Right atrium auricular region (tissue), 2 donors: Measurements from ENCODE around the gene HMGB2. TPM values are rescaled to one million over a fixed set of nuclear protein-coding genes. Genes with fewer than 3 reads are reported as not detected.

Source experiments
- DNase-seq: peaks from one replicate; pipeline ENCODE4 v3.0.0-alpha.2; 2019; ENCODE audit warnings: low spot score
- H3K27ac ChIP-seq, 2 donors: fragments of 200-600 bp; sonication (generic); 1 replicate in 1 of 2; 2 replicates in 1 of 2; pipeline ENCODE4 v1.5.1; 2016 to 2019
- H3K27me3 ChIP-seq, 2 donors: fragments of 200-600 bp; sonication (generic); one replicate each; pipeline versions ENCODE4 v1.5.1 to v1.6.0; 2017 to 2019
- H3K36me3 ChIP-seq: fragments of 200-600 bp; sonication (generic); one replicate; pipeline ENCODE4 v1.5.1; 2016
- H3K4me1 ChIP-seq, 2 donors: fragments of 200-600 bp; sonication (generic); one replicate each; pipeline versions ENCODE4 v1.5.1 to v1.6.0; 2017 to 2019
- H3K4me3 ChIP-seq, 2 donors: fragments of 200-600 bp; sonication (generic); 1 replicate in 1 of 2; 2 replicates in 1 of 2; pipeline ENCODE4 v1.5.1; 2017 to 2019; ENCODE audit warnings: mild to moderate bottlenecking in 1 of 2, moderate library complexity in 1 of 2
- H3K9me3 ChIP-seq, 2 donors: fragments of 200-600 bp; sonication (generic); one replicate each; pipeline ENCODE4 v1.5.1; 2019
- total RNA-seq, 2 donors: library from RNA; depleted of rRNA; stranded (reverse); fragments of >200 nt; gene quantifications; one replicate each; pipeline ENCODE4 v1.1.0, GENCODE V29; 2016
- TF ChIP-seq, protein P1 (sequence below), 2 donors: fragments of 200-600 bp; sonication (generic); IDR thresholded peaks; one replicate each; pipeline ENCODE4 v1.5.1; 2019; ENCODE audit warnings: antibody characterized with exemption in 2 of 2

Gene HMGB2
- total RNA-seq, 2 donors from 2014 or later: 34.4 to 41.7 TPM

DNA sequence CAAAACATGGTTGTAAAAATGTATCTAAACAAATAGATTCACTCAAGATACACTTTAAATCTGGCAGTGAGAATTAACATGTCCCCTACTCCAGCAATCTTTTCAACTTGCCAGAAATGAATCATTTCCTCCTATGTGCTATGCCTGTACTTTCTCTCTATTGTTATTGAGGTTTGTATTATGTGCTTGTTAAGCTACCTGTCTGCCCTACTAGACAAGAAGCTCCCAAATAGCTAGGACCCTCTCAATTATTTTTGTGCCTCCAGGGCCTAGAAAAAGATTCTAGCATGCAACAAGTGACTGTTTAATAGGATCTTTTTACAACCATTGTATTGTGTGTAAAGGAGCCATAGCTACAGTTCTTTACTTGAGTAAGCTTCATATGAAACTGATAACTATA lies 33.1 kb upstream of the HMGB2 start:
- Histone ChIP-seq H3K27ac (peak overlapping the region in 1 of 2 donors; percentile 51), H3K9me3 (no peaks in the 10 kb centered on the region), H3K36me3 (no peaks in the 10 kb centered on the region), H3K4me1 (peaks cover 0 to 14% of the 10 kb centered on the region in 2 donors), H3K27me3 (no peaks in the 10 kb centered on the region), H3K4me3 (no peak overlapping the region)
- no peak for DNase-seq
- TF ChIP-seq, protein P1, sequence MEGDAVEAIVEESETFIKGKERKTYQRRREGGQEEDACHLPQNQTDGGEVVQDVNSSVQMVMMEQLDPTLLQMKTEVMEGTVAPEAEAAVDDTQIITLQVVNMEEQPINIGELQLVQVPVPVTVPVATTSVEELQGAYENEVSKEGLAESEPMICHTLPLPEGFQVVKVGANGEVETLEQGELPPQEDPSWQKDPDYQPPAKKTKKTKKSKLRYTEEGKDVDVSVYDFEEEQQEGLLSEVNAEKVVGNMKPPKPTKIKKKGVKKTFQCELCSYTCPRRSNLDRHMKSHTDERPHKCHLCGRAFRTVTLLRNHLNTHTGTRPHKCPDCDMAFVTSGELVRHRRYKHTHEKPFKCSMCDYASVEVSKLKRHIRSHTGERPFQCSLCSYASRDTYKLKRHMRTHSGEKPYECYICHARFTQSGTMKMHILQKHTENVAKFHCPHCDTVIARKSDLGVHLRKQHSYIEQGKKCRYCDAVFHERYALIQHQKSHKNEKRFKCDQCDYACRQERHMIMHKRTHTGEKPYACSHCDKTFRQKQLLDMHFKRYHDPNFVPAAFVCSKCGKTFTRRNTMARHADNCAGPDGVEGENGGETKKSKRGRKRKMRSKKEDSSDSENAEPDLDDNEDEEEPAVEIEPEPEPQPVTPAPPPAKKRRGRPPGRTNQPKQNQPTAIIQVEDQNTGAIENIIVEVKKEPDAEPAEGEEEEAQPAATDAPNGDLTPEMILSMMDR (IDR thresholded peaks at IDR 0.05): no peak

DNA sequence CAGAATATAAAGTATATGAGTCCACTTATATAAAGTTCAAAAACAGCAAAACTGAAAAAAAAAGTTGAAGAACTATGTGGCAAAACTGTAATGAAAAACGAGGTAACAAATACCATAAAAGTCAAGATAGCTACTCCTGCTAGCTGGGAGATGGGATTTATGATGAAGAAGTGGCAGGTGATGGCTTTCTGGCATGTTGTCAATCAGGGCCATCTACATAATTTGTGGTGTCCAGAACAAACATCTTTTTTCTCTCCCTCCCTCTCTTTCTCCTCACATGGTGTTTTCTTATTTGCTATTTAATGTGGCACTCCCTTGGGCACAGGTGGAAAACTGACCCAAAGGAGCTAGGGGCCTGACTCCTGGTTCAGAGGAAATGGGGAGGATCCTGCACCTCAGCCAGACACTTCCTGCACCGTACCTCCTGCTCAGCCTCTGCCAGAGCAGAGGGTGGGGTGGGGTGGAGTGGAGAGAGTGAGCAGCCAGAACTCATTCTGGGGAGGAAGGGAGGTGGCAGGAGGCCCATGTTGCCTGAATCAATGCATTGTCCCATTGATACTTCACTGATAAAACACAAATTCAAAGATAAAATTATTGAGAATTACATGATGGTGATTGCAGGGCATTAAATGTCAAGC lies 31.3 kb upstream of the HMGB2 start:
- peaks cover 0 to 14% of the 10 kb centered on the region in 2 donors for H3K4me1 ChIP-seq
- H3K9me3 ChIP-seq: no peaks in the 10 kb centered on the region
- TF ChIP-seq, protein P1 (IDR thresholded peaks at IDR 0.05): no peak
- H3K4me3 ChIP-seq: no peak overlapping the region
- no peak for DNase-seq
- H3K36me3 ChIP-seq: no peaks in the 10 kb centered on the region
- no peak overlapping the region for H3K27ac ChIP-seq
- no peaks in the 10 kb centered on the region for H3K27me3 ChIP-seq

DNA sequence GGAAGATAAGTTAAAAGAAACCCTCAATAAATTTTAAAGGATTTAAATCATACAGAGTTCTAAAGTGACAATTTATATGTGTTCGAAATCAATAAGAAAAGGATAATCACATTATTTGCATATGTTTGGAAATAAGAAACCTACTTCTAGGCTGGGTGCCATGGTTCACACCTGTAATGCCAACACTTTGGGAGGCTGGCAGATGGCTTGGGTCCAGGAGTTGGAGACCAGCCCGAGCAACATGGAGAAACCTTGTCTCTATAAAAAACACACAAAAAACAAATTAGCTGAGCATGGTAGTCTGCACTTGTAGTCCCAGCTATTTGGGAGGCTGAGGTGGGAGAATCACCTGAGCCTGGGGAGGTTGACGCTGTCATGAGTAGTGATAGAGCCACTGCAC lies 28.5 kb upstream of the HMGB2 start:
- H3K4me3 ChIP-seq: no peak overlapping the region
- H3K27ac ChIP-seq: no peak overlapping the region
- no peaks in the 10 kb centered on the region for H3K36me3 ChIP-seq
- H3K27me3 ChIP-seq: no peaks in the 10 kb centered on the region
- no peak for DNase-seq
- H3K9me3 ChIP-seq: no peaks in the 10 kb centered on the region
- TF ChIP-seq, protein P1 (IDR thresholded peaks at IDR 0.05): no peak
- peaks cover 0 to 5% of the 10 kb centered on the region in 2 donors for H3K4me1 ChIP-seq

DNA sequence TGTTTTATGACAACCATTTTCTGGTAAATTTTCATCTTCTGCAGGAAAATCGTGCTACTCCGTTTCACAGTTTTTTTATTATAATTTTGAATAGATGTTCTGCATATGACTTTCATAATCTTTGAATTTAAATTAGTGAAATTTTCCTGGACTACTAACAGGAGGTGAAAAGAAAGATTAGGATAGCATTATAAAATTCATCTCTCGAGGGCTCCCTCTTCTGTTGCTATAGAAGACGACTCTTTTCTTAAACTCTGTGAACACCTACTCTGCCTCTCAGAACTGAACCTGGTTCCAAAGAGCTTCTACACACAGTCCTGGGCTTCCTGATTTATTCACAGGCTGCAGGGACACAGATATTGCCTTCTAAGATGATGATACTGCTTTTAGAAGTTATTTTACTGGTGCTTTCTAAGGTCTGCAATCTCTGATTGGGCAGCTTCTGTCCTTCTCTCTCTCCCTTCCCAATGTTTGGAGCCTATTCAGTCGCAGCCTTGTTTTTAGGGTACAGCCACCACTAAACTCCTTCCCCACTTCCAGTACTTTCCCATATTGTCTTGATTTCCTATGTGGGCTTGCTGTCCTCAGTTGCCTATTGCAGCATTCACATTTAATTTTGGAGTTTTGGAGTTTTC lies 26.5 kb upstream of the HMGB2 start:
- Histone ChIP-seq H3K9me3 (no peaks in the 10 kb centered on the region), H3K27me3 (no peaks in the 10 kb centered on the region), H3K4me3 (no peak overlapping the region), H3K27ac (no peak overlapping the region), H3K4me1 (no peaks in the 10 kb centered on the region), H3K36me3 (no peaks in the 10 kb centered on the region)
- TF ChIP-seq, protein P1 (IDR thresholded peaks at IDR 0.05): peak in 1 of 2 donors; percentile 39
- DNase-seq: no peak

DNA sequence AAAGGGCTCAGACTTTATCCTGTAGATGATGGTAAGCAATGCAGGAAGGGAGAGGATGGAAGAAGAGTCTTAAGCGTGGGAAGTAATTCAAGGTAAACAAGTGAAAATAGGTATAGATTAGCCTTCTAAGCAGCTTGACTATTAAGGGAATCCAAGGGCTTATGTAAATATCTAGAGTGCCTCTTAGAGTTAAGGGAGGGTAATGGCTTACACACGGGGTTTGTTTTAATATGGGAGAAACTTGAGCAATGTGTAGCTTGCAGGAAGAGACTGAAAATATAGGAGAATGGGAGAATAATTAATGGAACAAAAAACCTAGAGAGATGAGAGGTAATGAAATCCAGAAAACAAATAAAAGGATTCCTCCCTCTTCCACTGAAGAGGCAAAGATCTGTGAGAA lies 23.8 kb upstream of the HMGB2 start:
- H3K27me3 ChIP-seq: no peaks in the 10 kb centered on the region
- H3K4me1 ChIP-seq: no peaks in the 10 kb centered on the region
- TF ChIP-seq, protein P1 (IDR thresholded peaks at IDR 0.05): no peak
- H3K27ac ChIP-seq: no peak overlapping the region
- H3K4me3 ChIP-seq: no peak overlapping the region
- no peak for DNase-seq
- H3K36me3 ChIP-seq: no peaks in the 10 kb centered on the region
- no peaks in the 10 kb centered on the region for H3K9me3 ChIP-seq
